ENCODE measurements around the gene S100A7A.
"Not testable (repeated sequence)": the region's sequence is repeated elsewhere in the genome, so short reads cannot be mapped to it uniquely, and the experiment has no call there.

Gene S100A7A

DNA sequence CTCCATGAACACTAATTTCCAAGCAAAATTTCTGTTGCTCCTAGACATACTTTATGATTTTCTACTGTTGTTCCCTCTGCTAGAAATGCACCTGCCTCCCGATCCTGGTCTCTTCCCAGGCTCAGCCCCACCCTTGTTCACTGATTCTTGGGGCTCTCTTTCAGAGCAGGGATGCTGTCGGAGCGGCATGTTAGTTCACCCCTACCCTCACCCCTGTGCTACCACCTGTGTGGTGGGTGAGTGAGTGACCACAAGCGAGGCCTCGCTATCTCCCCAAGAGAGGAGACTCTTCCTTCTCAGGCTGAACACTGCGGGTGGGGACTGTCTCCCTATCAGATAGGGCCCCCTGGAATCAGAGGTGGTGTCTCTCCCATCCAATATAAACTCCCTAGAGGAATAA, 20.5 kb upstream of the S100A7A start:
- DNase-seq: no peak

DNA sequence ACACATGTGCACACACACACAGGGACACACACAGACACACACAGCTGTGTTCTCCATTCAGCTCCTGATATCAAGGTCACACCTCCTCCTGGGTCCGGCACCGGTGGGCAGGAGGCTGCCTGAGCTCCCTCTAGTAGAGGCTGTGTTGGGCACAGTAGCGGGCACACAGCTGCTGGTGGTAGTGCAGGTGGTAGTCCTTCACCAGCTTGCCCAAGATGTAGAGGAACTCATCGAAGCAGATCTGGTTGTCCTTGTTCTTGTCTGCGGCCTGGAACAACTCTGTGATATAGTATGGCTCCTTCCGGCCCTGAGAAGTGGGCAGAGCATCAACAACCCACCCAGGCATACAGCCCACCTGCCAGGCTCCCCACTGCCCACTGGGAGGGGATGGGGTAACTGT, 19.9 kb upstream of the S100A7A start:
- DNase-seq: no peak

DNA sequence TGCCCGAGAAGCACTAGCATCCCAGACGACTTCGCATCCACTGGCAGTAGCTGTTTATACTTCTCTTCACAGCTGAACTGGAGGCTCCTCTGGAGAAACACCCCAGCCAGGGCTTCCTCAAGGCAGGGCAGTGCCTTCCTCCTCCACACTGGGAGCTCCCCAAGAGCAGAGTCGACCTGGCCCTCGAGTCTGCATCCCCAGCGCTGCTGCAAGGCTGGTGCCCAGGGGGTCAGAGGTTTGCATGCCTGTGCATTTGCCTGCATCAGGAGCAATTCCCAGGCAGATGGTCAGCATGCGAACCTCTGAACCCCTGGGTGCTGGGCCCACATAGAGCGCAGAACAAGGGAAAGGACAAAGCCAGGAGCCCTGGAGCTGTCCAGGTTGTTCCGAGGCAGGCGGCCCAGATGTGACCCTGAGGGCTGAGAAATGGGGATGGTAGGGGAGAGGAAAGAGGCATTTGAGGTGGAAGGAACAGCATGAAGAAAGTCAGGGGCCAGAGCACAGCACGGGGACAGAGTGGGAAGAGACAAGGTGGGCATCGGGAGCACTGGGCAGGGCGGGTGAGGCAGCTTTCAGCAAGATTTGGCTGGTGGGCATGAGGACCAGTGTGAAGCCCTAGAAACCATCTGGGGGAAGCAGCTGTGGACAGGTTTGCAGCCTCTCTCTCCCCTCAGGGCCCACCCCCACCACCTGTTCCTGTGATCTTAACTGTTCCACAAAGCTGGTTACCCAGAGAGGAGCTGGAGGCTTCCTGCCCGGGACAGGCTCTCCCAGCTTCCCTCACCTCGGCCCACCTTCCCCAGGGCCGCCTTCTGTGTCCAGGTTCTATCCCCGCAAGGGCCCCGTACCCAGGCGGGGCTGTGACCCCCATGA, 19.0 kb upstream of the S100A7A start:
- no peak for DNase-seq

DNA sequence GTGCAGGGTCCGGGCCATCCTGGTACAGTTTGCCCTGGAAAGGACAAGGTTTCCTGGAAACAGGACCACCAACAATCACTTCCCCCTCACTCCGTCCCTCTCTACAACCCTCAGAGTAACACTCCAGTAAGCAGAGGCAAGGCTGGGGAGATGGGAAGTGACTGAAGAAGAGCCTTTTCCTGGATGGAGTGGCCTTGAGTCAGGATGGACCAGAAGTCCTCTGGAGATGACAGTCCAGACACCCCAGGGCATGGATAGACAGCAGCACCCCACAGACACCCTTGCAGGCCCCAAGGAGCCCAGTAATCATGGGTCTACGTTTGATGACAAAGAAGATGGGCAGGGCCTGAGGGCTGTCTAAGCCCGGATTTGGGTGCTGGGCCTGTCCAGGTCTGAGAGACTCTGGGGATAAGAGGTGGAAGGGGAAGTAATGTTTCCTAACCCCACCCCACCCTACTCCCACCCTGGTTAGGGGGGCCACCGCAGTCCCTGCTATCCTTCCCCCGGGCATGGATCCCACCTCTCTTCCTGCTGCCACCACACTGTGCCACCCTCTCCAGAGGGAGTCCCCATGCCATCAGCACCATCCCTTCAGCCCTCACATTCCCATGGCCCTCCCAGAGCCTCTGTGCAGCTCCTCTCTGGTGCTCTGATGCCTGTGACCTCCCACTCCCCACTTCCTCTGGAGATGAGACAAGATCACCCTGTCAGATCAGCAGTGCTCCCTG, 18.2 kb upstream of the S100A7A start:
- no peak for DNase-seq

DNA sequence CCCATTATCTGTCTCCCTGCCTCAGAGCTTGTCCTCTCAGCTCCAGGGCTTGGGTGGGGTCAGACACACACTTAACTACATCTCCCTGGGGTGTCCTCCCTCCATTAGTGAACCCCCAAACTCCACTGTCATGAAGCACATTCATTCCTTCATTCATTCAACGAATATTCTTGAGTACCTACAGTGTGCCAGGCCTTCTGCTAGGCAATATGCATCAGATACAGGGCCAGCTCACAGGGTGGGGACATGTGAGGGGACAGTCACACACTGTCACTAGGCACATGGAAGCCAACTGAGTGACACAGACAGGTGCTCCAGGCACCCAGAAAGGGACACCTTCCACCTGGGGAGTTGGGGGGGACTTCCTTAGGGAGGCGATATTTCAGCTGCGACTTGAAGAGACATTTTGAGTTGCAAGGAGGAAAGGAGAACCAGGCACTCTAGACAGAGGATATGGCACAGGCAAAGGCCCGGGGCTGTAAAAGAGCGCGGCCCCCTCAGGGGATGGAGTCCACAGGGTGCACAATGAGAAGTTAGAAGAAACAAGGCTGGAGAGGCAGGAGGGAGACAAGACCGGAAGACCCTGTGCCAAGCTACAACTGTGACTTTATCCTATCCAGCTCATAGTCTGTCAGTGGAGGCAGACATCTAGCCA, 16.8 kb upstream of the S100A7A start:
- no peak for DNase-seq

DNA sequence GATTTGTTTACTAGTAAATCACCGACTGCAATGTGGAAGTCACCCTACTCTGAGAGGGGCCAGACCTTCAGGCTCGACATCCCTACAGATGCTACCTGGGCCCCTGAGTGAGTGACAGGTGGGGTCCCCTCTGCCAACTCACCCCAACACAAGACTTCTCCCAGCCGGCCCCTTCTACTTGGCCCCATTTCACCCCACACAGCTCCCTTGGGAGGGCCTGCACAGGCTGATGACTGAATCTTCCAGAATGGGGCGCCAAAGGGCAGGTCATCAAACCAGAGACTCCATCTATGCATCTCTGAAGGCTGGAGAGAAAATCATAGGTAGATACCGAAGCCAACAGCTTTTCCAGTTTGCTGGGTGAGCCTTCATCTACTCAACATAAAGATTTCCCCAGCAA, 16.1 kb upstream of the S100A7A start:
- DNase-seq: no peak

DNA sequence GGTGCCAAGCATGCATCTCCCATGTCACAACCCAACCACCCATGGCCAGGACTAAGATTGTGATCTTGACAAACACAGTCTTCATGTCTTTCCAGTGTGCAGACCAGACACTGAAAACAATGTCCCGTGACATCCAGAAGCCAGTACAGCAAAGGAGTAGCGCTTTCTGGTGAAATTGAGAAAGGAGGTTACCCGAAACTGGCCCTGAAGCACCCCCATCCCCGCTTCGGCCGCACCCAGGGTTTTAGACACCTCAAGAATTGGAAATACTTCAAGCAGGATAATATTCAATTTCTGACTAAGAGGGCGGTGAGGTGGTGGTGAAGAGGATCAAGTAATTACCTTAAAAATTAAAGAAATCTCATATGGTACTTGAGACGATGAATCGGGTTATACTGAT, 14.9 kb upstream of the S100A7A start:
- DNase-seq: no peak

DNA sequence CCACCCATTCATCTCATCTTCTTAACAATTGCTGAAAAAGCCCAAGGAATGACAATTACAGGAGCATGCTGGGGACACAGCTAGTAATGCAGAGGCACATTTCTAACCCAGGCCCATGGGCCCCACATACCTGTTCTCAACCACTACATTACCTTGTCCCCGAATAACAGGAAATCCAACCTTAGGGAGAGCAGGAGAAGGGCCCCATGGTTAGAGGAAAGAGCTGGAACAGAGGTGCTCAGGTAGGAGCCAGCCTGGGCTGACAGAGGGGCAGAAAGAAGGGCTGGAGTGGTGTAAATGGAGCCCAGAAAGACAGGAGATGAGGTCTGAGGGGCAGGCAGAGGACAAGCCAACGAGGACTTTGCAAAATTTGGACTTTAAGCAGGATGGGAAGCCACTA, 14.1 kb upstream of the S100A7A start:
- no peak for DNase-seq

DNA sequence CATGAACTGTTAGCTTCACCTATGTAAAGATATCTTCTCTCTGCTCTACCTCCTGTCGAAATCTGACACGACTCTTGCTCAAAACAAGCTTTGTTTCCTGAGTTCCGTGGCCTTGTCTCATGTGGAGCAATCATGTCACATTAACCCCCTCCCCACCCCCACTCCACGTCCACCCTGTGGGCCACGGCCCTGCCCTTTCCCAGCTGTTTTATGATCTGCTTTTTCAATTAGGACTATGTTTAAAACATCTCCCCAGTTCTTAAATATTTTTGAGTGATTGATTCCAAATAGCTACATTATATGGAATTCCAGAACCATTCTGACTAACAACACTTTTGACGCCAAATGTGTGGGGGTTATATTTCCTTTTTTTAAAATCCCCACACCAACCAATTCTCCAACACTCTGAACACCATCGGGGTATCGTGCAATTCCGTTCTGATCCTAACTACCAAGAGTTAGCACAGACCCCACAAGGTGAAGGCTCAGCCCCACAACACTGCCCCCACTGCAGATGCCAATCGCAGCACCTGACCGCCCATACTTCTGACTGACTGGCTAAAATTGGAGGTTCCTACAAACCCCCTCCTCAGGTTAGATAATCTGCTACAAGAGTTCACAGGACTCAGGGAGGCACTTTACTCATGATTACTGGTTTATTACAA, 12.8 kb upstream of the S100A7A start:
- DNase-seq: no peak

DNA sequence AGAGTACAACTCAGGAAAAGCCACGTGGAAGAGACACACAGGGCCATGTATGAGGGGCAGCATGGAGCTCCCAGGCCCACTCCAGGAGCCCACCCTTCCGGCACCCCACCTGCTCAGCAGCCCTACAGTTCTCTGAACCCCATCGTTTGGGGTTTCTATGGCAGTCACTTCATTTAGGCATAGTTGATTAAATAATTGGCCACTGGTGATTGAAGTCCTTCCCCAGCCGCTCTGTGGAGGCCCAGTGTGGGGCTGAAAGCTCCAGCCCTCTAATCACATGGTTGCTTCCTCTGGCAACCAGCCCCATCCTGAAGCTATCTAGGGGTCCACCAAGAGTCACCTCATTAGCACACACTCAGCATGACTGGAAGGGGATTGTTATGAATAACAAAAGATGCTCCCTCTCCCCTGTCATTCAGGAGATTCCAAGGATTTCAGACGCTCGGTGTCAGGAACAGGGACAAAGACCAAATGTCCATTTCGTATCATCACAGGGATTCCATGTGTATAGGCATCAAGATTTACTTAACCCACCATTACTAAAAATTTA, 12.2 kb upstream of the S100A7A start:
- DNase-seq: no peak

DNA sequence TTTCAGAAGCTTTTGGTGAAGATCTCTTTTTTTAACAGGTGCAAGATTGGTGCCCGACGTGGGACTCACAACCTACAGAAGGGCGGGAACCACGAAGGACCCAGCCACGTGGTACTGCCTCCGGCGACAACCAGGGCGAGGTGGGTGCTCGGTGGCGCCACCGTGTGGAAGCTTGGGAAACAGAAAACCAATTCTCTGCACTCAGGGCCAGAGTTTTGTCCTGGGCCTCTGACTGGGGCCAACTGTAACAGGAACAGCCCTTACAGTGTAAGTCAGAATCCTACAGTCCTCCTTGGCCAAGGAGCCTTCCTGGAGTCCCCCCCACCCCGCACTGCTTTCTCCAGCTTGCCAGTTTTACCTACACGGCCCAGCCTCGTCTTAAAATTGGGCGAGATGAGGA, 11.6 kb upstream of the S100A7A start:
- DNase-seq: peak; percentile 65

DNA sequence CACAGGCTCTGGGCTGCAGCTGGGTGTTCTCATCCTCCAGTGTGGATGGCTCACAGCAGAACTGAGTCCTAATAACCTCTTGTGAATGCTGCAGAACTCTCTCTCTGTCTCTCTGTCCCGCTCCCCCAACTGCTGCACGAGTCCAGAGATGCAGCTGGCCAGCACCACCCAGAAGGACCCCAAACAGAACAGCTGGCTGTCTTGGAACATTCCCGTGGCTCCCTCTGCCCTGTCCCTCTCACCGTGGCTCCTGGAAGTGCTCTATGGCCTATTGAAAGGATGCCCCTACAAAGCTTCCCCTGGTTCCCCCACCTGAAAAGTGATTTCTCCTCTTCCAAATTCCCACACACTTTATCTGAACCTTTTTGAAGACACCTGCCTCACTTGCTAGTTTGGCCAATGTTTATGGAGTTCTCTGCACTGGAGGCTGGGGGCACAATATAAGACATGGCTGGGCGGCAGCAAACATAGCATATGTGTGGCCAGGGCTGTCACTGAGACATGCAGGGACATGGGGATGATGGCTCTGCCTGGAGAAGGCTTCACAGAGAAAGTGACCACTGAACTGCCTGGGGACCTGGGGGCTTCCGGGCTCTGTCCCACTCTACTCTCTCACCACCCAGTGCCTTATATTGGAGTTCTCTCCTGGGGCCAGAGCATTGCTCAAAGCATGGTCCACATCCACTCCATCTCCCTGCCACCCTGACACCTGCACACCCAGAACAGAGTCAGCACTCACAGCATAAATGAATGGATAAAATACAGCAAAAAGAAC, 10.3 kb upstream of the S100A7A start:
- not testable (repeated sequence) for DNase-seq

DNA sequence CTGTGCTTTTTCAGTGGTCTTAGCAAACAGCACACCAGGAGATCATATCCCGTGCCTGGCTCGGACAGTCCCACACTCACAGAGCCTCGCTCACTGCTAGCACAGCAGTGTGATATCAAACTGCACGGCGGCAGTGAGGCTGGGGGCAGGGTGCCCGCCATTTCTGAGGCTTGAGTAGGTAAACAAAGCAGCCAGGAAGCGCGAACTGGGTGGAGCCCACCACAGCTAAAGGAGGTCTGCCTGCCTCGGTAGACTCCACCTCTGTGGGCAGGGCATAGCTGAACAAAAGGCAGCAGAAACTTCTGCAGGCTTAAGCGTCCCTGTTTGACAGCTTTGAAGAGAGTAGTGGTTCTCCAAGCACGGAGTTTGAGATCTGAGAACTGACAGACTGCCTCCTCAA, 9.0 kb upstream of the S100A7A start:
- not testable (repeated sequence) for DNase-seq

DNA sequence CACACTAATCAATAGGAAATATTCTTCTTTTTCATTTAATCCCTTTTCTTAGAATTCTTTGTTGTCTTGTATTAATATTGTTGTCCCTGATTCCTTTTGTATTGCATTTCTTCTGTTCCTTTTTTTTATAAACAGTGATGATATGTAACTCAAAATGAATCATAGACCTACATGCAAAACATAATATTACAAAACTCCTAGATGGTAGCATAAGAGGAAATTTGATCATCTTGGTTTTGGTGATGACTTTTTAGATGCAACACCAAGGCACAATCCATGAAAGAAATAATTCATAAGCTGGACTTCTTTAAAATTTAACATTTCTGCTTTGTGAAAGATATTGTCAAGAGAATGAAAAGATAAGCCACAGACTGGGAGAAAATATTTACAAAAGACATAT, 2.4 kb upstream of the S100A7A start:
- DNase-seq: peak; percentile 56

DNA sequence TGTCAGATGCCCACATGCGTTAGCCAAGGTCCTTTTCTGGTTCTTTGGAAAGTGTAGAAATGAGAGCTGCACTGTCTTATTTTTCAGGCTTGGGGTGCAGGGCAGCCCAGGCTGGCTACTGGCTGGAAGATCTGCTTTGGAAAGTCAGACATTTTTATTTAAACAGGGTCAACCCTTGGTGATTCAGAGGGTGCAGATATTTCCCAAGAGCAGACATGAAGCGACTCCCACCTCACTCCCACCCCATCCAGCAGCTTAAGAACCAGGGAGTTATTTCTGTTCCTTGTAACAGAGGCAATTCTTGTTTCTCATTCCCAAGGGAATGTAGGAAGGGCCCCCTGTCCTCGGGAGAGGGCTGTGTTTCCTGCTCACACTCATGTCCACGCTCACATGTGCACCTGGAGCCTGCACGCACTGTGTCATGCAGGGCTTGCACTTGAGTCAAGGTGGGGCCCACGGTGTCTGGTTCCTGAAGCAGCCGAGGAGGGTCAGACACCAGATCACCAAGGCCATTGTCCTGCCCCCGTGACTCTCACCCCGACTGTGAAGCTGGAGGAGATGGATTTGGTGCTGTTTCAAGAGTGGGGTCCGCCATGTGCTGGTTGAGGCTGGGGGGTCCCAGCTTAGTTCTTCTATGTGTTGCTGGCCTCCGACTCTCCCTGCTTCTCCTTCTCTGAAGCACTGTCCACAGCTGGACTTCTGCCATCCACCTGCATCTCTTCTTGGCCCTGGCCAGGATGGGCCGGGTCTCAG, 992 bp downstream of the S100A7A start:
- DNase-seq: no peak

DNA sequence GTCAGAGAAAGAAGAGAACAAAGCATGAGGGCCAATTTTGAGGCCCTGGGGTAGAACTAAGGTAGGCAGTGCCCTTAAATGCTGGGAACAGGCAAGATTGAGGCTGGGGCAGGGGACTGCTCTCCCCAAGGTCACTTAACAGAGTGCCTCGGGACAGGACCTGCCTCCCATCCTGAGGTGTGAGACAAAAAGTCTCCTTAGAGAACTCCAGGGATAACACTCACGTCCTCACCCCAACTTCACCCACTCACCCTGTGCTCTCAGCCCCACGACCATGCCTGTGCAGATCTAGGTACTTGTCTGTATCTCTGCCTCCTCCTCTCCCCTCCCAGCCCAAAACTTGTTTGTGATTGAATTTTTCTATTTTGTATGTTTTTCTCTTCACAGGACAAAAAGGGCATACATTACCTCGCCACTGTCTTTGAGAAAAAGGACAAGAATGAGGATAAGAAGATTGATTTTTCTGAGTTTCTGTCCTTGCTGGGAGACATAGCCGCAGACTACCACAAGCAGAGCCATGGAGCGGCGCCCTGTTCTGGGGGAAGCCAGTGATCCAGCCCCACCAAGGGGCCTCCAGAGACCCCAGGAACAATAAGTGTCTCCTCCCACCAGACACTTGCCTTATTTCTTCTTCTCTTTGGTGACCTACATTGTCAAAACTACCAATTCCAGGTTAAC, 2.6 kb downstream of the S100A7A start:
- not testable (repeated sequence) for DNase-seq

DNA sequence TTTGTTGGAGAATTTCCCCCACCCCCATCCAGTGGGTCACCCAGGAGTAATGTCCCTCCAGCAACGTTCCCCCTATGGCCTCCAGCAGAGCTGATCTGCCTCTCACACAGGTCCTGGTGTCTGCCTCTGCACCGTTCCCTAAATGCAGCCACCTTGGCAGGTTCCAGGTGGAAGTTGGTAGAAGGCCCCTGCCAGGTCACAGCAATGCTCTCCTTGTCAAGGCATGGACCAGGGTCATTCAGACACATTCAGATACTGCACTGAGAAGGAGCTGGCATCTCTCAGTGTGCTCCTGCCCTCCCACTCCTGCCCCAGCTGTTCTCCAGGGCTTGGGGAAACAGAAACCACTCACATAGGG, 3.1 kb downstream of the S100A7A start:
- DNase-seq: not testable (repeated sequence)

DNA sequence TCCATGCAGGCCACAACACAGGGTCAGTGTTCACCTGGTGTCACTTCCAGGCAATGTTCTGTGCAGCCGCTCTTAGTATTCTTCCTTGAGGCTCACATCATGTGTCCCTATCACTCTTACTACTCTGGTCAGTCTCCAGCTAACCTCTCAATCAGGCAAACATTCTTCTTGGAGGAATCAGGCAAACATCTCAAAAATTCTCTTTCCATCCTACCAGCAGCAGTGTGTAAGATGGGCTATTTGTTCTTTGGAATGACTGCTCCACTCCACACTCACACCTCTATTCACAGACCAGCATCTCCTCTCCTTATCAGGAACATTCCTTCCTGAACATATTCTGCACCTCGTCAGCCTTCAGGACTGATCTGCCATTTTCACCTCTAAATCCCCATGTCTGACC, 4.0 kb downstream of the S100A7A start:
- no peak for DNase-seq

DNA sequence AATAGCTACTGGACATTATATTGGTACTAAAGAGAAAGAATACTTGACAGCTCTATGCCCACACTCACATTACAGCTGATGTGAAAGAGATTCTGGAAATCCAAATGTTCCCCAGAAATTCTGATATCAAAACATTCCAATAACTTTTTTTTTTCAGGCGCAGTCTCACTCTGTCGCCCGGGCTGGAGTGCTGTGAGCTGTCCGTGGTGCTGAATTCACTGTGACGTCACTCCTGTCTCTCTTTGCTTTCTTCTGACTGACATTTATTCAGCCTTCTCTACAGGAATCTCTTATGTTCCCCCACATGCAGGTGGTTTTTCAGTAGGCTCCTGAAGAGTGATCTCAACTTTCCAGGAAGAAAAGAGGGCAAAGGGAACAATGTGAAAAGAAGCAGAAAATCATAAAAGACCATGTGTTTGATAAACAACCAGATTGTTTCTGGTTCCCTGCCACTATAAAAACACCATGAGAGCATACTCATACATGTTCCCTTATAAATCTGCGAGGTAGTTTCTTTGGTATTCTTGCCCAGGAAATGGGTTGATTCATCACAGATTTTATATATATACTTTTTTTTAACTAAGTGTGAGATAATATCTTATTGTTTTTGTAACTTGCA, 6.2 kb downstream of the S100A7A start:
- DNase-seq: peak; percentile 80

DNA sequence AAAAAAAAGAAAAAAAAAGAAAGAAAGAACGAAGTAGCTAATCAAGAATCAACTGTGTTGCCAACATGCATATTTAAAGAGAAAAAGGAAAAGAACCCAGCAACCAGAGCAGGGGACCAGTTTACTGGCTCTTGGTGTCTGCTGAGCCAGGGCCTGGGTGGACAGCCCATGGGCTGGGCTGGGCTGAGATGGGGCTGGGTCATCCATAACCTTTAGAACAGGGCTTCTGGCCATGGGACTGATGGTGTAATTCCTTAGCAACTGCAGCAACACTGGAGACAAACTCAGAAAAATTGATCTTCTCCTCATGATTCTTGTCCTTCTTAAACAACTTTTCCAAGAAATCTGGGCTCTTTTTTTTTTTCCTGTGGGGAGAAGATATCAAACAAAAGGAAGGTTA, 10.5 kb downstream of the S100A7A start:
- no peak for DNase-seq

All from suppressor macrophage treated with lipopolysaccharide for 4 hours (primary cell).